ENCODE results near the gene FPR1. TPM values are rescaled to one million over a fixed set of nuclear protein-coding genes. Genes with fewer than 3 reads are reported as not detected.

Gene FPR1
- total RNA-seq, 1 donor from 2014 or later = not detected

DNA sequence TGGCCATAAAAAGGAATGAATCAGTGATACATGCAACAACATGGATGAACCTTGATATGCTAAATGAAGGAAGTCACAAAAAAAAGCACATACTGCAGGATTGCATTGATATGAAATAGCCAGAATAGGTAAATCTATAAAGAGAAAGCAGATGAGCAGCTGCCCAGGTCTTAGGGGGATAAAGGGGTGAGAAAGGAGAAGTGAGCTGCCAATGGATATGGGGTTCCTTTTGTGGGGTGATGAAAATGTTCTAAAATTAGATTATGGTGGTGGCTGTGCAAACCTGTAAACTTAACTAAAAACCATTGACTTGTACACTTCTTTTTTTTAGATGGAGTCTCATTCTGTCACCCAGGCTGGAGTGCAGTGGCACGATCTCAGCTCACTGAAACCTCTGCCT, 40.0 kb downstream of the FPR1 start:
- H3K27me3 Mint-ChIP-seq (ENCODE audit: low read depth) = peaks cover 14% of the 10 kb centered on the region
- TF ChIP-seq, protein P1, sequence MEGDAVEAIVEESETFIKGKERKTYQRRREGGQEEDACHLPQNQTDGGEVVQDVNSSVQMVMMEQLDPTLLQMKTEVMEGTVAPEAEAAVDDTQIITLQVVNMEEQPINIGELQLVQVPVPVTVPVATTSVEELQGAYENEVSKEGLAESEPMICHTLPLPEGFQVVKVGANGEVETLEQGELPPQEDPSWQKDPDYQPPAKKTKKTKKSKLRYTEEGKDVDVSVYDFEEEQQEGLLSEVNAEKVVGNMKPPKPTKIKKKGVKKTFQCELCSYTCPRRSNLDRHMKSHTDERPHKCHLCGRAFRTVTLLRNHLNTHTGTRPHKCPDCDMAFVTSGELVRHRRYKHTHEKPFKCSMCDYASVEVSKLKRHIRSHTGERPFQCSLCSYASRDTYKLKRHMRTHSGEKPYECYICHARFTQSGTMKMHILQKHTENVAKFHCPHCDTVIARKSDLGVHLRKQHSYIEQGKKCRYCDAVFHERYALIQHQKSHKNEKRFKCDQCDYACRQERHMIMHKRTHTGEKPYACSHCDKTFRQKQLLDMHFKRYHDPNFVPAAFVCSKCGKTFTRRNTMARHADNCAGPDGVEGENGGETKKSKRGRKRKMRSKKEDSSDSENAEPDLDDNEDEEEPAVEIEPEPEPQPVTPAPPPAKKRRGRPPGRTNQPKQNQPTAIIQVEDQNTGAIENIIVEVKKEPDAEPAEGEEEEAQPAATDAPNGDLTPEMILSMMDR (IDR thresholded peaks at IDR 0.05) = no peak
- no peak for DNase-seq (ENCODE audit: low spot score)
- H3K36me3 Mint-ChIP-seq (ENCODE audit: low read depth) = peaks cover 13% of the 10 kb centered on the region
- peaks cover 7% of the 10 kb centered on the region for H3K4me1 Mint-ChIP-seq (ENCODE audit: low read depth)
- H3K9me3 Mint-ChIP-seq (ENCODE audit: low read depth) = no peaks in the 10 kb centered on the region
- no peak overlapping the region for H3K27ac Mint-ChIP-seq (ENCODE audit: unreplicated experiment)
- no peak overlapping the region for H3K4me3 Mint-ChIP-seq (ENCODE audit: unreplicated experiment)

DNA sequence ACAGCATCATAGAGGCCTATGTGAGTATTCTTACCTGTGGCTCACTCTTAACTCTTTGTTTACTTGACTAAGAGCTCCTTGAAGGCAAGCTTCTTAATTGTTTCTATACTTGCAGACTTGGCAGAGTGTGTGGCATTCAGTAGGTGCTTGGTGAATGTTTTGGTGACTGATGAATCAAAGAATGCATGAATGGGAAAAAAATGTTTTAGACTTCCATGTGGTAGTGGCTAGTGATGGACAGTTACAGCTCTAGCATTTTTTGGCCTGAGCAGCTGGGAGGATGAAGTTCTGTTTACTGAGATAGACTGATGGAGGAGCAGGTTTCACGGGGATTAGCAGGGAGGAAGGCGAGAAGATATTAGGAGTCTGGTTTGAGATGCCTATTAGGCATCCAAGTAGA, 41.5 kb downstream of the FPR1 start:
- Mint-ChIP-seq H3K9me3 (ENCODE audit: low read depth) (no peaks in the 10 kb centered on the region), H3K27me3 (ENCODE audit: low read depth) (peaks cover 2% of the 10 kb centered on the region), H3K27ac (ENCODE audit: unreplicated experiment) (peak overlapping the region; percentile 18), H3K36me3 (ENCODE audit: low read depth) (peaks cover 24% of the 10 kb centered on the region), H3K4me3 (ENCODE audit: unreplicated experiment) (no peak overlapping the region), H3K4me1 (ENCODE audit: low read depth) (peaks cover 18% of the 10 kb centered on the region)
- TF ChIP-seq, protein P1 (IDR thresholded peaks at IDR 0.05) = no peak
- no peak for DNase-seq (ENCODE audit: low spot score)

DNA sequence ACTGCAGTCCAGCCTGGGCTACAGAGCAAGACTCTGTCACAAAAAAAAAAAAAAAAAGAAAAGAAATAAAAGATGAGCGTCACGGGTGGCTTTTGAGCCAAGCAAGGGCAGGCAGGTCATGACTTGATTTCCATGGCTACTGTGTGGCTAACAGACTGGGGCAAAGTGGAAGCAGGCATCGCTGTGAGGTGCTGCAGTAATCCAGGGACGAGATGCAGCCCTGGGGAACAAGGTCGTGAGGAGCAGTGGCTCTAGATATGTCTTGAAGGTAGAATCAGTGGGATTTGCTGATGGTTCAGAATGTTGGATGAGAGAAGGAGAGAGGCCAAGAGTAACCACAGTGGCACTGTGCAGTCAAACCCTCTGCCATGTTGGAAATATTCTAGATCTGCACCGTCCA, 42.1 kb downstream of the FPR1 start:
- no peaks in the 10 kb centered on the region for H3K9me3 Mint-ChIP-seq (ENCODE audit: low read depth)
- peak overlapping the region; percentile 0 for H3K27ac Mint-ChIP-seq (ENCODE audit: unreplicated experiment)
- H3K4me3 Mint-ChIP-seq (ENCODE audit: unreplicated experiment) = no peak overlapping the region
- no peaks in the 10 kb centered on the region for H3K27me3 Mint-ChIP-seq (ENCODE audit: low read depth)
- H3K4me1 Mint-ChIP-seq (ENCODE audit: low read depth) = peaks cover 22% of the 10 kb centered on the region
- TF ChIP-seq, protein P1 (IDR thresholded peaks at IDR 0.05) = no peak
- H3K36me3 Mint-ChIP-seq (ENCODE audit: low read depth) = peaks cover 28% of the 10 kb centered on the region
- no peak for DNase-seq (ENCODE audit: low spot score)

DNA sequence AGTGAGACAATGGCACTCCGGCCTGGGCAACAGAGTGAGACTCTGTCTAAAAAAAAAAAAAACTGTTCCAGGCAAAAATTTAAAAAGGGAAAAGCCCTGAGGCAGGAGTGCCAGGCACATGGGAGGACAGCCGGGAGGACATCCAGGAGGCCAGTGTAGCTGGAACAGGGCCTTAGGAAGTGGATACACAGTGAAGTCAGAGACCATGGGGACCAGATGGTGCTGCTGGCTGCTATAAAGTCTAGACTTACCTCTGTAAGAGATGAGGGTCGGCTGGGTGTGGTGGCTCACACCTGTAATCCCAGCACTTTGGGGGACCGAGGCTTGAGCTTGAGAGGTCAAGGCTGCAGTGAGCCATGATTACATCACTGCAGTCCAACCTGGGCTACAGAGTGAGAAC, 42.9 kb downstream of the FPR1 start:
- no peak overlapping the region for H3K4me3 Mint-ChIP-seq (ENCODE audit: unreplicated experiment)
- H3K27me3 Mint-ChIP-seq (ENCODE audit: low read depth) = no peaks in the 10 kb centered on the region
- H3K4me1 Mint-ChIP-seq (ENCODE audit: low read depth) = peaks cover 27% of the 10 kb centered on the region
- no peak for DNase-seq (ENCODE audit: low spot score)
- TF ChIP-seq, protein P1 (IDR thresholded peaks at IDR 0.05) = no peak
- H3K27ac Mint-ChIP-seq (ENCODE audit: unreplicated experiment) = no peak overlapping the region
- peaks cover 31% of the 10 kb centered on the region for H3K36me3 Mint-ChIP-seq (ENCODE audit: low read depth)
- no peaks in the 10 kb centered on the region for H3K9me3 Mint-ChIP-seq (ENCODE audit: low read depth)

DNA sequence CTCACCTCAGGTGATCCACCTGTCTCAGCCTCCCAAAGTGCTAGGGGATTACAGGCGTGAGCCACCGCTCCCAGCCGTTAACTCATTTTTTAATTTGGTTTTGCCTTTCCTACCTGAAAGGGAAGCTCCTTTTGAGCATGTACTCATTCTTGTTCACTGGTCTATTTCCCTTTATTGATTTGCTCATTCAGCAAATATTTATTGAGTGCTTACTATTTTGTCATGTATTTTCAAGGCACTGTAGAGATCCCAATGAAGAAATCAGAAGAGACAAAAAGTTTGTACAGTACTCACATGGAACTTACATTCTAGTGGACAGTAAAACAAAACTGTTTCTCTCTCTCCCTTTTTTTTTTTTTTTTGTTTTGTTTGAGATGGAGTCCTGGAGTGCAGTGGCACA, 44.8 kb downstream of the FPR1 start:
- peaks cover 37% of the 10 kb centered on the region for H3K36me3 Mint-ChIP-seq (ENCODE audit: low read depth)
- peaks cover 44% of the 10 kb centered on the region for H3K4me1 Mint-ChIP-seq (ENCODE audit: low read depth)

More for the DNA sequence above, 44.8 kb downstream of the FPR1 start:
- Mint-ChIP-seq H3K27ac (ENCODE audit: unreplicated experiment) (no peak overlapping the region), H3K27me3 (ENCODE audit: low read depth) (no peaks in the 10 kb centered on the region), H3K4me3 (ENCODE audit: unreplicated experiment) (no peak overlapping the region), H3K9me3 (ENCODE audit: low read depth) (no peaks in the 10 kb centered on the region)
- DNase-seq (ENCODE audit: low spot score) = no peak
- TF ChIP-seq, protein P1 (IDR thresholded peaks at IDR 0.05) = no peak
